GM21390 (cell line): ENCODE measurements around the gene TXLNA.

Experiments
- ATAC-seq: cut with Tn5 transposase; IDR thresholded peaks from one replicate; pipeline ENCODE4 v1.9.1; 2021; ENCODE audit not compliant: unreplicated experiment

Gene TXLNA

GRCh38 chr1:32182060-32182459 is 2.6 kb downstream of the TXLNA start:
- no peak for ATAC-seq

- ATAC-seq = no peak
These were observed 5.2 kb downstream of the TXLNA start for GRCh38 chr1:32184650-32185049.

- no peak for ATAC-seq
These were observed 6.6 kb downstream of the TXLNA start for GRCh38 chr1:32186077-32186476.

- no peak for ATAC-seq
These were observed 7.0 kb downstream of the TXLNA start for GRCh38 chr1:32186491-32186890.

- no peak for ATAC-seq
These were observed 8.4 kb downstream of the TXLNA start for GRCh38 chr1:32187850-32188249.

GRCh38 chr1:32192220-32192948 is 12.9 kb downstream of the TXLNA start:
- no peak for ATAC-seq

GRCh38 chr1:32194984-32195383 is 15.5 kb downstream of the TXLNA start:
- no peak for ATAC-seq

- no peak for ATAC-seq
These were observed 16.1 kb downstream of the TXLNA start for GRCh38 chr1:32195531-32195930.

- ATAC-seq = no peak
These were observed 16.7 kb downstream of the TXLNA start for GRCh38 chr1:32195972-32196823.

- no peak for ATAC-seq
These were observed 17.6 kb downstream of the TXLNA start for GRCh38 chr1:32197074-32197473.

- ATAC-seq = no peak
These were observed 18.4 kb downstream of the TXLNA start for GRCh38 chr1:32197837-32198236.

- ATAC-seq = no peak
These were observed 19.0 kb downstream of the TXLNA start for GRCh38 chr1:32198237-32199042.

GRCh38 chr1:32199043-32199716 is 19.7 kb downstream of the TXLNA start:
- no peak for ATAC-seq

- ATAC-seq = no peak
These were observed 20.2 kb downstream of the TXLNA start for GRCh38 chr1:32199717-32200072.

- ATAC-seq = peak; percentile 24
These were observed 20.9 kb downstream of the TXLNA start, which contains the start of gene CCDC28B for GRCh38 chr1:32200226-32201010. TSS of gene CCDC28B (plus strand) at chr1:32200595. CDS start at chr1:32201936, 1,341 bp downstream.

GRCh38 chr1:32201011-32201855 is 21.8 kb downstream of the TXLNA start:
- ATAC-seq = peak; percentile 39

GRCh38 chr1:32204943-32205361 is 25.5 kb downstream of the TXLNA start:
- ATAC-seq = no peak

GRCh38 chr1:32205401-32206370 is 26.2 kb downstream of the TXLNA start, which contains the start of gene IQCC:
TSS of gene IQCC (plus strand) at chr1:32205671. CDS start at chr1:32205682, 11 bp downstream.
- ATAC-seq = peak; percentile 40
